GM12878 (cell line): ENCODE results near the gene RUNDC3A. TPM values are rescaled to one million over a fixed set of nuclear protein-coding genes. Genes with fewer than 3 reads are reported as not detected.

Experiments used
- BCL11A ChIP-seq: IDR thresholded peaks from 2 replicates; pipeline ENCODE4 v1.6.1; 2011; ENCODE audit warnings: low read depth, low read length
- BRCA1 ChIP-seq: IDR thresholded peaks from 2 replicates; pipeline ENCODE4 v1.6.1; 2011; ENCODE audit warnings: low read depth, low read length, improper control_type of control experiment
- CEBPZ ChIP-seq: fragments of 150-350 bp; IDR thresholded peaks from 2 replicates; pipeline ENCODE4 v1.6.1; 2016; ENCODE audit warnings: low read depth, low read length
- CHD4 ChIP-seq: fragments of 200-600 bp; sonication (generic); IDR thresholded peaks from 2 replicates; pipeline ENCODE4 v1.6.1; 2016; ENCODE audit warnings: mild to moderate bottlenecking
- EGR1 ChIP-seq, 2 experiments: IDR thresholded peaks; 1 replicate in 1 of 2; 2 replicates in 1 of 2; pipeline ENCODE4 v1.6.1; 2011 to 2012; ENCODE audit warnings: low read depth in 2 of 2, low read length in 2 of 2, borderline replicate concordance in 1 of 2, mild to moderate bottlenecking in 1 of 2, moderate library complexity in 1 of 2
- IKZF2 ChIP-seq, 2 experiments: fragments of 450-650 bp; IDR thresholded peaks; 2 replicates each; pipeline ENCODE4 v1.6.1; 2017; ENCODE audit warnings: mild to moderate bottlenecking in 2 of 2, moderate library complexity in 2 of 2
- NFIC ChIP-seq: IDR thresholded peaks from 2 replicates; pipeline ENCODE4 v1.6.1; 2012; ENCODE audit warnings: low read depth, mild to moderate bottlenecking, inconsistent platforms, low read length, moderate library complexity
- PAX5 ChIP-seq: IDR thresholded peaks from 2 replicates; pipeline ENCODE4 v1.6.1; 2011; ENCODE audit warnings: low read depth, low read length, borderline replicate concordance
- POLR2AphosphoS2 ChIP-seq: IDR thresholded peaks from 2 replicates; pipeline ENCODE4 v1.6.1; 2011; ENCODE audit warnings: low read depth, mild to moderate bottlenecking, low read length, improper control_type of control experiment, moderate library complexity
- SRF ChIP-seq, 2 experiments: IDR thresholded peaks; 2 replicates each; pipeline ENCODE4 v1.6.1; 2011; ENCODE audit warnings: low read depth in 2 of 2, low read length in 2 of 2, mild to moderate bottlenecking in 1 of 2, moderate library complexity in 1 of 2
- YBX1 ChIP-seq: fragments of 450-650 bp; IDR thresholded peaks from 2 replicates; pipeline ENCODE4 v1.6.1; 2016; ENCODE audit warnings: antibody characterized with exemption
- ZBTB40 ChIP-seq: fragments of 450-650 bp; IDR thresholded peaks from 2 replicates; pipeline ENCODE4 v1.6.1; 2016; ENCODE audit warnings: mild to moderate bottlenecking, moderate library complexity, borderline replicate concordance
- ZNF274 ChIP-seq: IDR thresholded peaks from one replicate; pipeline ENCODE4 v1.8.0; 2011; ENCODE audit not compliant: insufficient read length, insufficient read depth
- ZNF592 ChIP-seq: fragments of 450-650 bp; IDR thresholded peaks from 2 replicates; pipeline ENCODE4 v1.6.1; 2017; ENCODE audit warnings: mild to moderate bottlenecking, moderate library complexity
- polyA plus RNA-seq, 11 experiments: library from polyadenylated mRNA; depleted of rRNA in 4 of 11; unstranded in 6 of 11; stranded (reverse) in 5 of 11; fragments of >200 nt; fragmentation: Nextera tagmentation in 4 of 11; fragmentation: Illumina TruSeq in 1 of 11; extraction: Ambion mirVana in 4 of 11; extraction: Trizol in 1 of 11; gene quantifications; 1 replicate in 1 of 11; 2 replicates in 10 of 11; pipeline versions ENCODE4 v1.2.1 to v1.2.3, GENCODE V29; 2011 to 2016; ENCODE audit warnings: inconsistent platforms in 2 of 11, missing spikeins in 2 of 11, low read depth in 1 of 11
- total RNA-seq, 4 experiments: library from RNA; depleted of rRNA in 3 of 4; stranded (reverse); fragments of >200 nt in 3 of 4; fragmentation: Illumina TruSeq in 1 of 4; extraction: Trizol in 1 of 4; gene quantifications; 2 replicates each; pipeline versions ENCODE4 v1.2.1 to v1.2.3, GENCODE V29; 2013 to 2021
- TF ChIP-seq, protein P1 (sequence below): fragments of 450-650 bp; formaldehyde crosslinking; IDR thresholded peaks from 2 replicates; pipeline ENCODE4 v1.4.0; 2020; ENCODE audit warnings: mild to moderate bottlenecking, moderate library complexity

The RUNDC3A gene
- total and polyA plus RNA-seq, 10 of the 15 experiments (the other 5 are each of a cell fraction or from before 2014, with no cell fraction given), result 0.07 to 0.17 TPM; not detected in 8

DNA sequence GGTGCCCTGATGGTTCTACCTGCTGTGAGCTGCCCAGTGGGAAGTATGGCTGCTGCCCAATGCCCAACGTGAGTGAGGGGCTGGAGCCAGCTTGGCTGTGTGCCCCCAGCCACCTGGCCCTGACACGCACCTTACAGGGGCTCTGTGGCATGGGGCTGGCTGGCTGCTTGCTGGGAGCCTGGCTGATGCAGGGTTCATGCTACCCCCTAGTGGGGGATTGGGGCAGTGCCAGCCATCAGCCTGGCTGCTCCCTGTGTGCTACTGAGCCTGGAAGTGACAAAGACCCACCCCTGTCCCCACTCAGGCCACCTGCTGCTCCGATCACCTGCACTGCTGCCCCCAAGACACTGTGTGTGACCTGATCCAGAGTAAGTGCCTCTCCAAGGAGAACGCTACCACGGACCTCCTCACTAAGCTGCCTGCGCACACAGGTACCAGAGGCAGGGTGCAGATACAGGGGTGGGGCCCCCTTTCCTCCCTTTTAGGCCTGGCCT lies 42.4 kb downstream of the RUNDC3A start (continued):
- TF ChIP-seq ZNF274 (no peak), IKZF2 (IDR thresholded peaks at IDR 0.05) (no peak), BRCA1 (no peak), SRF (IDR thresholded peaks at IDR 0.05; ENCODE audit: low read depth in 2 of 2, low read length in 2 of 2) (no peak), POLR2AphosphoS2 (no peak), NFIC (no peak), PAX5 (peak; percentile 27; the same call in 1 of the 2 replicates), CEBPZ (no peak), EGR1 (IDR thresholded peaks at IDR 0.05; ENCODE audit: borderline replicate concordance in 1 of 2, low read depth in 2 of 2, low read length in 2 of 2) (no peak), ZNF592 (no peak), YBX1 (no peak), CHD4 (no peak), ZBTB40 (no peak), BCL11A (no peak)
- TF ChIP-seq, protein P1, sequence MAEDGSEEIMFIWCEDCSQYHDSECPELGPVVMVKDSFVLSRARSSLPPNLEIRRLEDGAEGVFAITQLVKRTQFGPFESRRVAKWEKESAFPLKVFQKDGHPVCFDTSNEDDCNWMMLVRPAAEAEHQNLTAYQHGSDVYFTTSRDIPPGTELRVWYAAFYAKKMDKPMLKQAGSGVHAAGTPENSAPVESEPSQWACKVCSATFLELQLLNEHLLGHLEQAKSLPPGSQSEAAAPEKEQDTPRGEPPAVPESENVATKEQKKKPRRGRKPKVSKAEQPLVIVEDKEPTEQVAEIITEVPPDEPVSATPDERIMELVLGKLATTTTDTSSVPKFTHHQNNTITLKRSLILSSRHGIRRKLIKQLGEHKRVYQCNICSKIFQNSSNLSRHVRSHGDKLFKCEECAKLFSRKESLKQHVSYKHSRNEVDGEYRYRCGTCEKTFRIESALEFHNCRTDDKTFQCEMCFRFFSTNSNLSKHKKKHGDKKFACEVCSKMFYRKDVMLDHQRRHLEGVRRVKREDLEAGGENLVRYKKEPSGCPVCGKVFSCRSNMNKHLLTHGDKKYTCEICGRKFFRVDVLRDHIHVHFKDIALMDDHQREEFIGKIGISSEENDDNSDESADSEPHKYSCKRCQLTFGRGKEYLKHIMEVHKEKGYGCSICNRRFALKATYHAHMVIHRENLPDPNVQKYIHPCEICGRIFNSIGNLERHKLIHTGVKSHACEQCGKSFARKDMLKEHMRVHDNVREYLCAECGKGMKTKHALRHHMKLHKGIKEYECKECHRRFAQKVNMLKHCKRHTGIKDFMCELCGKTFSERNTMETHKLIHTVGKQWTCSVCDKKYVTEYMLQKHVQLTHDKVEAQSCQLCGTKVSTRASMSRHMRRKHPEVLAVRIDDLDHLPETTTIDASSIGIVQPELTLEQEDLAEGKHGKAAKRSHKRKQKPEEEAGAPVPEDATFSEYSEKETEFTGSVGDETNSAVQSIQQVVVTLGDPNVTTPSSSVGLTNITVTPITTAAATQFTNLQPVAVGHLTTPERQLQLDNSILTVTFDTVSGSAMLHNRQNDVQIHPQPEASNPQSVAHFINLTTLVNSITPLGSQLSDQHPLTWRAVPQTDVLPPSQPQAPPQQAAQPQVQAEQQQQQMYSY (CRISPR knock-in tag), result no peak
